ENCODE results near the gene KTN1. TPM values are rescaled to one million over a fixed set of nuclear protein-coding genes. Genes with fewer than 3 reads are reported as not detected.

The KTN1 gene
- total RNA-seq, 6 donors from 2014 or later, result 69.1 to 215 (median 116) TPM

- H3K36me3 ChIP-seq, result peaks cover 3 to 69% (median 6%) of the 10 kb centered on the region in 4 donors
- no peak for DNase-seq
- no peaks in the 10 kb centered on the region for H3K9me3 ChIP-seq
- TF ChIP-seq POLR2AphosphoS5 (IDR thresholded peaks at IDR 0.05) (no peak), POLR2A (IDR thresholded peaks at IDR 0.05) (no peak), CTCF (IDR thresholded peaks at IDR 0.05) (no peak), EP300 (IDR thresholded peaks at IDR 0.05) (no peak)
- H3K27me3 ChIP-seq, result no peaks in the 10 kb centered on the region
- H3K4me1 ChIP-seq, result no peaks in the 10 kb centered on the region
- no peak for ATAC-seq (ENCODE audit: low FRiP score in 2 of 2)
- no peak overlapping the region for H3K4me3 ChIP-seq
- WGBS, 2 donors, result 80 to 89% methylated on average over 4 of the region's 4 CpGs
- H3K27ac ChIP-seq, result no peak overlapping the region
Observed at GRCh38 chr14:55665067-55665675, 85.2 kb downstream of the KTN1 start.

- Histone ChIP-seq H3K4me3 (no peak overlapping the region), H3K9me3 (no peaks in the 10 kb centered on the region), H3K36me3 (peaks cover 13 to 69% (median 15%) of the 10 kb centered on the region in 4 donors), H3K4me1 (no peaks in the 10 kb centered on the region), H3K27ac (no peak overlapping the region), H3K27me3 (no peaks in the 10 kb centered on the region)
- DNase-seq (no peak), ATAC-seq (ENCODE audit: low FRiP score in 2 of 2) (no peak)
- TF ChIP-seq CTCF (IDR thresholded peaks at IDR 0.05) (no peak), POLR2AphosphoS5 (IDR thresholded peaks at IDR 0.05) (no peak), EP300 (IDR thresholded peaks at IDR 0.05) (no peak), POLR2A (IDR thresholded peaks at IDR 0.05) (no peak)
- 86 to 94% methylated on average over 2 of the region's 2 CpGs for WGBS, 2 donors
Observed at GRCh38 chr14:55667801-55668200, 87.8 kb downstream of the KTN1 start.

GRCh38 chr14:55671641-55672040 lies 91.6 kb downstream of the KTN1 start:
- no peak overlapping the region for H3K4me3 ChIP-seq
- no peak for TF ChIP-seq CTCF (IDR thresholded peaks at IDR 0.05)
- TF ChIP-seq EP300 (IDR thresholded peaks at IDR 0.05), result no peak
- TF ChIP-seq POLR2A (IDR thresholded peaks at IDR 0.05), result no peak
- no peak for TF ChIP-seq POLR2AphosphoS5 (IDR thresholded peaks at IDR 0.05)
- H3K9me3 ChIP-seq, result no peaks in the 10 kb centered on the region
- H3K27me3 ChIP-seq, result no peaks in the 10 kb centered on the region
- DNase-seq (no peak), ATAC-seq (ENCODE audit: low FRiP score in 2 of 2) (no peak)
- 92 to 93% methylated on average over 2 of the region's 2 CpGs for WGBS, 2 donors
- peaks cover 22 to 84% (median 33%) of the 10 kb centered on the region in 4 donors for H3K36me3 ChIP-seq
- H3K27ac ChIP-seq, result no peak overlapping the region
- H3K4me1 ChIP-seq, result no peaks in the 10 kb centered on the region

GRCh38 chr14:55673048-55673447 lies 93.0 kb downstream of the KTN1 start:
- no peak overlapping the region for H3K27ac ChIP-seq
- TF ChIP-seq POLR2A (IDR thresholded peaks at IDR 0.05) (no peak), POLR2AphosphoS5 (IDR thresholded peaks at IDR 0.05) (no peak), EP300 (IDR thresholded peaks at IDR 0.05) (no peak), CTCF (IDR thresholded peaks at IDR 0.05) (no peak)
- no peaks in the 10 kb centered on the region for H3K4me1 ChIP-seq
- H3K27me3 ChIP-seq, result no peaks in the 10 kb centered on the region
- H3K4me3 ChIP-seq, result no peak overlapping the region
- no peak for DNase-seq
- H3K36me3 ChIP-seq, result peaks cover 22 to 88% (median 35%) of the 10 kb centered on the region in 4 donors
- no peaks in the 10 kb centered on the region for H3K9me3 ChIP-seq
- ATAC-seq (ENCODE audit: low FRiP score in 2 of 2), result no peak
- WGBS, 2 donors, result 90 to 98% methylated on average over 2 of the region's 2 CpGs

GRCh38 chr14:55681096-55681495 lies 101.1 kb downstream of the KTN1 start:
- Histone ChIP-seq H3K27ac (no peak overlapping the region), H3K4me1 (no peaks in the 10 kb centered on the region), H3K27me3 (no peaks in the 10 kb centered on the region), H3K4me3 (no peak overlapping the region), H3K36me3 (peaks cover 11 to 97% (median 31%) of the 10 kb centered on the region in 4 donors), H3K9me3 (no peaks in the 10 kb centered on the region)
- 91 to 95% methylated on average over 2 of the region's 2 CpGs for WGBS, 2 donors
- TF ChIP-seq POLR2A (IDR thresholded peaks at IDR 0.05) (no peak), POLR2AphosphoS5 (IDR thresholded peaks at IDR 0.05) (no peak), CTCF (IDR thresholded peaks at IDR 0.05) (no peak), EP300 (IDR thresholded peaks at IDR 0.05) (no peak)
- ATAC-seq (ENCODE audit: low FRiP score in 2 of 2) (no peak), DNase-seq (no peak)
